Hepatocyte (in vitro differentiated cells): ENCODE data around the gene HERC4. TPM values are rescaled to one million over a fixed set of nuclear protein-coding genes. Genes with fewer than 3 reads are reported as not detected.

Experiments used
- DNase-seq: peaks from one replicate; pipeline ENCODE4 v3.0.0-alpha.2; 2016; ENCODE audit warnings: low spot score
- H2AFZ ChIP-seq: fragments of 200-600 bp; sonication (generic); 2 replicates; pipeline ENCODE4 v1.6.0; 2016; ENCODE audit warnings: antibody characterized with exemption, mild to moderate bottlenecking
- H3K27ac ChIP-seq: fragments of 200-600 bp; sonication (generic); 2 replicates; pipeline ENCODE4 v1.5.1; 2016; ENCODE audit warnings: mild to moderate bottlenecking
- H3K27me3 ChIP-seq: fragments of 200-600 bp; sonication (generic); 2 replicates; pipeline ENCODE4 v1.6.1; 2016
- H3K36me3 ChIP-seq: fragments of 200-600 bp; sonication (generic); replicated peaks from 2 replicates; pipeline ENCODE4 v1.5.1; 2016; ENCODE audit warnings: low read depth; ENCODE audit not compliant: insufficient read depth
- H3K4me1 ChIP-seq: fragments of 200-600 bp; sonication (generic); 2 replicates; pipeline ENCODE4 v1.5.1; 2016; ENCODE audit warnings: mild to moderate bottlenecking, moderate library complexity; ENCODE audit not compliant: insufficient read depth
- H3K4me2 ChIP-seq: fragments of 200-600 bp; sonication (generic); 2 replicates; pipeline ENCODE4 v1.6.0; 2016
- H3K4me3 ChIP-seq: fragments of 200-600 bp; sonication (generic); 2 replicates; pipeline ENCODE4 v1.5.1; 2016; ENCODE audit warnings: mild to moderate bottlenecking
- H3K79me2 ChIP-seq: fragments of 200-600 bp; sonication (generic); 2 replicates; pipeline ENCODE4 v1.6.0; 2017; ENCODE audit warnings: mild to moderate bottlenecking
- H3K9me2 ChIP-seq: fragments of 200-600 bp; sonication (generic); replicated peaks from 2 replicates; pipeline ENCODE4 v1.6.0; 2017; ENCODE audit warnings: mild to moderate bottlenecking; ENCODE audit not compliant: insufficient read depth
- H3K9me3 ChIP-seq: fragments of 200-600 bp; sonication (generic); 2 replicates; pipeline ENCODE4 v1.5.1; 2016; ENCODE audit warnings: low read depth, mild to moderate bottlenecking
- H4K20me1 ChIP-seq: fragments of 200-600 bp; sonication (generic); 2 replicates; pipeline ENCODE4 v1.6.0; 2016; ENCODE audit warnings: mild to moderate bottlenecking; ENCODE audit not compliant: insufficient read depth, poor library complexity, severe bottlenecking
- CTCF ChIP-seq: fragments of 200-600 bp; sonication (generic); IDR thresholded peaks from 2 replicates; pipeline ENCODE4 v1.5.1; 2016; ENCODE audit warnings: antibody characterized with exemption, mild to moderate bottlenecking; ENCODE audit not compliant: poor library complexity
- EZH2 ChIP-seq: fragments of 200-600 bp; sonication (generic); IDR thresholded peaks from 2 replicates; pipeline ENCODE4 v1.6.1; 2016; ENCODE audit warnings: antibody characterized with exemption, mild to moderate bottlenecking, borderline replicate concordance
- EZH2phosphoT487 ChIP-seq: fragments of 200-600 bp; sonication (generic); IDR thresholded peaks from one replicate; pipeline ENCODE4 v1.6.1; 2018; ENCODE audit warnings: antibody characterized with exemption, mild to moderate bottlenecking, low read depth, moderate library complexity; ENCODE audit not compliant: unreplicated experiment, severe bottlenecking
- WGBS: methylation state at CpG from one replicate; pipeline ENCODE4 v1.1.6; 2016; ENCODE audit warnings: low lambda C conversion rate; ENCODE audit errors: missing lambda C conversion rate; 5-methylcytosine and 5-hydroxymethylcytosine counted together
- polyA plus RNA-seq: library from polyadenylated mRNA; unstranded; fragments of >200 nt; fragmentation: Nextera tagmentation; extraction: Ambion mirVana; gene quantifications from 2 replicates; pipeline ENCODE4 v1.2.1, GENCODE V29; 2016
- total RNA-seq: library from RNA; depleted of rRNA; stranded (reverse); fragments of >200 nt; gene quantifications from 2 replicates; pipeline ENCODE4 v1.2.3, GENCODE V29; 2014

The HERC4 gene
- total and polyA plus RNA-seq, 2 experiments from 2014 or later = 23.3 to 54.0 TPM

DNA sequence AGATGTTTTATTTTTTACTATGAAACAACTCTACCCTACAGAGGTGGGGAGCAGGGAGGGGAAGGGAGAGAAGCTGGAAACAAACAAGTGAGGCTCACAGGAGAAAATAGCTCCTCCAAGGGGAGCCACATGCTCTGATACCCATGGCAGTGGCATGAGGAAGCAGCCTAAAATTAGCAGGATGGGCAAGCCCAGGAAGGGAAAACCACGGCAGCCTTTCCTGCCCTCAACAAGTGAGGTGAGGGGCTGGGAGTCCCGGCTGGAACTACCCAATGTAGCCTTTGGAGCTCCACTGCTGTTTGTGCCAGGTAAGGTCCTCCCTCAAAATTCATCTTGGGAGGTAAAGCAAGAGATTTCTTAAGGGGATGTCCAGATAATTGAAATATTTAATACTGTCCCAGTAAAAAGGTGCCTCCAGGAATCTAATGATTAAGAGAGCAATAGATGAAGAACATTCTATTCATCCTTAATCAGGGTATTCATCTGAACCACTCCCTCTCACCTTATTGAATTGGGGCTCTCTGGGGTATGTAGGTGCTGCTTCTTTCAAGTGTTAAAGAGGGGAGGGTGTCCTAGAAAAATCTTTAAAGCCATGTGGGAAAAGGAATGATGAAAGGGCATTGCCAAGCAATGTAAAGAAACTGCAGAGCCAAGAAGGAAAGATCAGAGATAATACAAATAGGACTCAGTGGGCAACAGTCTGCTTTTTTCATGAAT, 12.8 kb upstream of the HERC4 start:
- Histone ChIP-seq H3K9me3 (no peaks in the 10 kb centered on the region), H4K20me1 (no peaks in the 10 kb centered on the region), H3K27me3 (no peaks in the 10 kb centered on the region), H3K79me2 (no peaks in the 10 kb centered on the region), H3K4me1 (no peaks in the 10 kb centered on the region), H2AFZ (no peak overlapping the region), H3K4me3 (no peak overlapping the region), H3K4me2 (no peak overlapping the region), H3K36me3 (no peaks in the 10 kb centered on the region), H3K9me2 (no peaks in the 10 kb centered on the region), H3K27ac (no peak overlapping the region)
- 68% methylated on average over 2 of the region's 2 CpGs for whole genome bisulfite sequencing
- DNase-seq = no peak
- TF ChIP-seq EZH2 (no peak), CTCF (no peak)

- Histone ChIP-seq H3K27ac (no peak overlapping the region), H3K4me1 (no peaks in the 10 kb centered on the region), H3K79me2 (no peaks in the 10 kb centered on the region), H2AFZ (no peak overlapping the region), H3K9me2 (no peaks in the 10 kb centered on the region), H3K4me3 (no peak overlapping the region), H3K9me3 (no peaks in the 10 kb centered on the region), H3K4me2 (no peak overlapping the region), H3K36me3 (no peaks in the 10 kb centered on the region), H4K20me1 (no peaks in the 10 kb centered on the region), H3K27me3 (no peaks in the 10 kb centered on the region)
- TF ChIP-seq CTCF = no peak
- no peak for TF ChIP-seq EZH2
- no peak for TF ChIP-seq EZH2phosphoT487
- no peak for DNase-seq
- 88% methylated on average over 7 of the region's 7 CpGs for WGBS
Measured at GRCh38 chr10:68086910-68087684, 12.0 kb upstream of the HERC4 start.

GRCh38 chr10:68086011-68086410, 10.9 kb upstream of the HERC4 start:
- no peak overlapping the region for H3K27ac ChIP-seq
- H3K4me3 ChIP-seq = no peak overlapping the region
- DNase-seq = no peak
- H3K36me3 ChIP-seq = no peaks in the 10 kb centered on the region
- no peaks in the 10 kb centered on the region for H3K79me2 ChIP-seq
- no peaks in the 10 kb centered on the region for H3K4me1 ChIP-seq
- H4K20me1 ChIP-seq = no peaks in the 10 kb centered on the region
- TF ChIP-seq CTCF (no peak), EZH2phosphoT487 (no peak)
- no peaks in the 10 kb centered on the region for H3K9me3 ChIP-seq
- no peak overlapping the region for H3K4me2 ChIP-seq
- no peaks in the 10 kb centered on the region for H3K27me3 ChIP-seq
- no peaks in the 10 kb centered on the region for H3K9me2 ChIP-seq
- H2AFZ ChIP-seq = no peak overlapping the region
- WGBS = 78% methylated on average over 2 of the region's 2 CpGs
